NB4 (cell line): Measurements from ENCODE around the gene ARHGAP29.

Experiments used
- DNase-seq: peaks from one replicate; pipeline ENCODE4 v3.0.0; 2010; ENCODE audit warnings: low read depth
- H3K4me3 ChIP-seq: one replicate; pipeline ENCODE4 v1.5.1; 2011; ENCODE audit warnings: mild to moderate bottlenecking, low read depth, low read length, moderate library complexity
- CTCF ChIP-seq: IDR thresholded peaks from one replicate; pipeline ENCODE4 v1.5.1; 2012; ENCODE audit warnings: low read depth, low read length
- MAX ChIP-seq: IDR thresholded peaks from 2 replicates; pipeline ENCODE4 v1.6.1; 2011; ENCODE audit warnings: low read depth, low read length
- MYC ChIP-seq: IDR thresholded peaks from 2 replicates; pipeline ENCODE4 v1.6.1; 2011; ENCODE audit warnings: low read depth, low read length
- POLR2A ChIP-seq: IDR thresholded peaks from 2 replicates; pipeline ENCODE4 v1.6.1; 2011; ENCODE audit warnings: mild to moderate bottlenecking; ENCODE audit not compliant: insufficient read length; ENCODE audit errors: extremely low read depth

The ARHGAP29 gene

GRCh38 chr1:94191216-94191615 is 46.2 kb downstream of the ARHGAP29 start:
- no peak overlapping the region for H3K4me3 ChIP-seq
- TF ChIP-seq CTCF (no peak), POLR2A (no peak), MYC (no peak), MAX (no peak)
- no peak for DNase-seq

GRCh38 chr1:94186946-94187345 is 50.4 kb downstream of the ARHGAP29 start:
- no peak for TF ChIP-seq MYC
- TF ChIP-seq MAX = no peak
- no peak for TF ChIP-seq CTCF
- DNase-seq = no peak
- no peak overlapping the region for H3K4me3 ChIP-seq

GRCh38 chr1:94183197-94183815 is 54.1 kb downstream of the ARHGAP29 start:
- DNase-seq = no peak
- TF ChIP-seq POLR2A = no peak
- no peak for TF ChIP-seq MYC
- TF ChIP-seq MAX = no peak
- H3K4me3 ChIP-seq = no peak overlapping the region

- no peak overlapping the region for H3K4me3 ChIP-seq
- no peak for TF ChIP-seq MAX
- TF ChIP-seq CTCF = no peak
- no peak for DNase-seq
These were observed 55.2 kb downstream of the ARHGAP29 start for GRCh38 chr1:94182191-94182590.

- no peak for TF ChIP-seq POLR2A
- TF ChIP-seq MYC = no peak
- no peak for TF ChIP-seq MAX
- no peak for TF ChIP-seq CTCF
- no peak for DNase-seq
- no peak overlapping the region for H3K4me3 ChIP-seq
These were observed 56.7 kb downstream of the ARHGAP29 start for GRCh38 chr1:94180650-94181049.

- no peak for TF ChIP-seq POLR2A
- TF ChIP-seq CTCF = no peak
- no peak for TF ChIP-seq MYC
- no peak for TF ChIP-seq MAX
- no peak for DNase-seq
- no peak overlapping the region for H3K4me3 ChIP-seq
These were observed 58.5 kb downstream of the ARHGAP29 start for GRCh38 chr1:94178901-94179300.
